ENCODE measurements around the gene GALNT18. TPM values are rescaled to one million over a fixed set of nuclear protein-coding genes. Genes with fewer than 3 reads are reported as not detected.

GALNT18 gene
- total RNA-seq, 2 donors from 2014 or later, result not detected

DNA sequence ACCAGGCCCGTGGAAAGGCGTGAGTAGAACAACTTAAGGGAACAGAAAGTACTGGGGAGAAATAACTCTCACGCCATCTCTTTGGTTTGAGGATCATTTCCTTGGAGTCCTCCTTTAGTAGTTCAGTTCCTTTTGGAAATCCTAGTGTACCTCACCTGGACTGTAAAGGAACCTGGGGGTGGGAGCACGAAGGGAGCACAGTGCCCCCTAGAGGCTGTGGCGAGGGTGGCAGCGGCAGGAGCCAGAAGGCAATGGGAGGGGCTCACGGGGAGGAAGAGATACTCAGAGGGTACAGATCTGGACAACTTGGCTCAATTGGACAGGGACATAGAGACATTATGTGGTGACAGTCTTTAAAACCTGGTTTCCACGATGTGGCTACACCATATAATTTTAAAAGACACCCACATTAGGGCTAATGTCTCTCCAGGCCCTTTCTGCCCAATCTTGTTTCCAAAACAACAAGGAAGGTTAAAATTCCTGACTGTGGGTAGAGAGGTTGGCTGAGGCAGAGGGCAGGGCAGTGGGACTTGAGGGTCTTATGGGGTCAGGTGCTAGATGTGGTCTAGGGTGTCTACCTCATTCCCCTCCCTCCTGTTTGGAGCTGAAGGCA is 355.7 kb downstream of the GALNT18 start:
- Mint-ChIP-seq H3K27ac (peak overlapping the region; percentile 61), H3K36me3 (ENCODE audit: low read depth) (no peaks in the 10 kb centered on the region), H3K4me3 (no peak overlapping the region), H3K27me3 (peaks cover 39% of the 10 kb centered on the region), H3K4me1 (peaks cover 17% of the 10 kb centered on the region)
- DNase-seq (peak; percentile 33 to 52 (median 42)), ATAC-seq (peak; percentile 83)
- no peaks in the 10 kb centered on the region for H3K9me3 ChIP-seq (ENCODE audit: control insufficient read depth, low read length, poor library complexity, severe bottlenecking)

DNA sequence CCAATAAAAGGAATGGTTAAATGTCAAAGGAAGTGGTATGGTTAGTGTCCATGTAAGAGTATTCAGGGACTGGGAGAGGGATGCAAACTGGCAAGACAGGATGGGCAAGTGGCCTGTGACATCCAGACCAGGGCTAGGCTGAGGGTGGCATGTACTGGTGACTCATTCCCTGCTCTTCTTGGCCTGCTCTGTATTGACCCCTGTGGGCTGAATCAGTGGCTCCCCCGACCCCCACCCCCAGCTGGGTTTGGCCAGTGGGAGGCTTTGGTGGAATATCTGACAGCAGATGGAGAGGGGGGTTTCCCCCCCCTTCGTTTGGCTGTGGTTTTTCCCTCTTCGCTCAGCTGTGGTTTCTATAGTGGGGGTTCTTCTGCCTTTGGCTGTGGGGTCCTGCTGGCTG is 356.5 kb downstream of the GALNT18 start:
- Mint-ChIP-seq H3K27me3 (peaks cover 44% of the 10 kb centered on the region), H3K4me1 (peaks cover 17% of the 10 kb centered on the region), H3K27ac (peak overlapping the region; percentile 61), H3K4me3 (no peak overlapping the region), H3K36me3 (ENCODE audit: low read depth) (no peaks in the 10 kb centered on the region)
- ATAC-seq, result no peak
- DNase-seq, result no peak
- H3K9me3 ChIP-seq (ENCODE audit: control insufficient read depth, low read length, poor library complexity, severe bottlenecking), result no peaks in the 10 kb centered on the region

DNA sequence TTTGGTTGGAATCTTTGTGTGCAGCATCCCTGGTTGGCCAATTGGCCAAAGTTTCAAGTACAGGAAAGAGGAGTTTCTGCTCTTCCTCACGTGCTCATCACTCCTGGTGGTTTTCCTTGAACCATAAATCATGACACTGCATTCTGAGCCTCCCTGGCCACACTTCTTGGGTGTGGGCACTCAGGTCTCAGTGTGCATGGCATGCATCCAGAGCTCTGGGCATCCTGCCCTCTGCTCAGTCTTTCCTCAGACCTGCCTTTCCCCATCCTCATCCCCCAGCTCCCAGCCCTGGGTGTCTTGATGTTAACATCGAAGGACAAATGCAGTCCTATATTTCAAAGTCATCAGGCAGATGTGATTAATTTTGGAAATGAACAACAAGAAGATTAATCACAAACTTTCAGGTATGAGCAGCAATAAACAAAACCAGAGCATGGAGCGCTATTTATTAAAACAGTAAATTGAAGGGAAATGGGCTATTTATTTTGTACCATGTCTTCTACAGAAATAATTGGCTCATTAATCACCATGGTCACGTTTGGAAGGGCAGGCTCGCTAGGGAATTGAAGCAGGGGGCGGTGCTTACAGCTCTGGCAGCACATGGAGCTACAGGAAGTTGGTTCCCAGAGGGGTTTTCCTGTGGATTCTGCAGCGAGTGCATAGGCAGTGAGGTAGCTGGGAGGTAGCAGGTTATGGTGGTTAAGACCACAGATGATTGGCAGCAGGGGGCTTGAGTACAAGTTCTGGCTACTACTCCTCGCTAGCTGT is 358.4 kb downstream of the GALNT18 start:
- Mint-ChIP-seq H3K27me3 (peaks cover 44% of the 10 kb centered on the region), H3K4me3 (no peak overlapping the region), H3K27ac (no peak overlapping the region), H3K36me3 (ENCODE audit: low read depth) (no peaks in the 10 kb centered on the region), H3K4me1 (peaks cover 15% of the 10 kb centered on the region)
- H3K9me3 ChIP-seq (ENCODE audit: control insufficient read depth, low read length, poor library complexity, severe bottlenecking), result no peaks in the 10 kb centered on the region
- DNase-seq, result no peak
- ATAC-seq, result no peak

DNA sequence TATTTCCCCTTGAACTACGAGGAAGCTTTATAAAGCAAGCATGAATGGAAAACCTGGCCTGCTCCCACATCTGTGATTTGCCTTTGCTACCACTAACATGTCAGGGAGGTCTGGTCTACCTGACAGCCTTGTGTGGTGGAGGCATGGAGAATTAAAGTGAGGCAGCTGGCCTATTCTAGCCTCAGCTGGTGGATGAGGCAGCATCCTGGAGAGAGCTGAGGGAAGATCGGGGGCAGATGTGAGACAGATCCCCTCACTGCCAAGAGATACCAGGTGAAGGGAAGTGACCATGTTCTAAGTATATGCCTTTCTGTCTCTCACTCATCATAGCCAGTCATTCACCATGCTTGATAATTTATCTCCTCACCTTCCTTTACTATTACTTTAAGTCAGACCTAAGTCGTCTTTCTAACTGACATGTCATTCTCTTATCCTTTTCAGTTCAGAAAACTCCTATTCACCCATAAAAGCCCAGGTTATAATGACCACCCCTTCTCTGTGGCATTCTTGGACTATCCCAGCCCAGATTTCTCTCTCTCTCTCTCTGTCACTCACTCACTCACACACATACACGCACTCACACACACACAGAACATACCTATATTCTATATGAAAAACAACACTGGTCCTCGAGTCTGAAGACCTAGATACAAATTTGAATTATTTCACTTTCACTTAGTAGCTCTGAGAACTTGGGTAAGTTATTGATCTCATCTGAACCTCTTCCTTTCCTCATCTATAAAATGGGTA is 359.5 kb downstream of the GALNT18 start:
- no peaks in the 10 kb centered on the region for H3K9me3 ChIP-seq (ENCODE audit: control insufficient read depth, low read length, poor library complexity, severe bottlenecking)
- no peak overlapping the region for H3K4me3 Mint-ChIP-seq
- peaks cover 15% of the 10 kb centered on the region for H3K4me1 Mint-ChIP-seq
- DNase-seq, result no peak
- no peaks in the 10 kb centered on the region for H3K36me3 Mint-ChIP-seq (ENCODE audit: low read depth)
- H3K27ac Mint-ChIP-seq, result no peak overlapping the region
- ATAC-seq, result no peak
- peaks cover 46% of the 10 kb centered on the region for H3K27me3 Mint-ChIP-seq

DNA sequence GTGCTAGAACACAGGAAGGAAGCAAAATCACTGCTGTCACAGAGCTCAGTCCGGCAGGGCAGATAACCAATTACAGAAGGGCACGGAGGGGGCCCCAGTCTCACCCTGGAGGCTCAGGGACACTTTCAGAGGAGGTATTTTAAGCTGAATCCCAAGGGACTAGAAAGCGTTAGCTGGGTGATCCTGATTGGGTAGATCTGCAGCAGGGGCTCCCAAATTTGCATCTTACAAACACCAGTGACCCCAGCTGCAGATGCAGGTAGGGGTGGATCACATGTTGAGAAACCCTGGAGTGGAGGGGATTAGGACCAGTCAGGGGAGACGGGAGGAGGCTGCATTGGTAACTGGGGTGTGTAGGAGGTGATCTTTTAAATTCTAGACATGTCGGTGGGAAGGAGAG is 360.2 kb downstream of the GALNT18 start:
- no peak for ATAC-seq
- H3K36me3 Mint-ChIP-seq (ENCODE audit: low read depth), result no peaks in the 10 kb centered on the region

DNA sequence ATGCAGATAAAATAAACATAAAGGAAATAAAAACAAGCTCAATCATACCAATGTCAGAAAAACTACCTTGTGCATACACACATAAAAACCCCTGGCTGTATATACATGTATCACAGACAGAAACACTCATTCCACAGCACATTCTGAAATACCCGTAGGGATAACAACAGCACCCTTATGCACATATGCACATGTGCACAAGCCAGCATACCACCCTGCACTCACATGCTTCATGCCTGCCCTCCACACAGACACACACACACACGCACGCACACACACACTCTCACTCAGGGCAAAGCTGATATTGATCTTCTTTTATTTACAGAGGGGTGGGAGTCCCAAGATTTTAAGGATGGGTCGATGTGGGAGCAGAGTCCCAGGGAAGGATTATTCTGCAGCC is 360.9 kb downstream of the GALNT18 start:
- no peaks in the 10 kb centered on the region for H3K36me3 Mint-ChIP-seq (ENCODE audit: low read depth)
- no peaks in the 10 kb centered on the region for H3K9me3 ChIP-seq (ENCODE audit: control insufficient read depth, low read length, poor library complexity, severe bottlenecking)
- ATAC-seq (no peak), DNase-seq (no peak)
- no peak overlapping the region for H3K4me3 Mint-ChIP-seq
- peaks cover 51% of the 10 kb centered on the region for H3K27me3 Mint-ChIP-seq
- no peak overlapping the region for H3K27ac Mint-ChIP-seq
- H3K4me1 Mint-ChIP-seq, result peaks cover 12% of the 10 kb centered on the region

More for the DNA sequence above, 360.2 kb downstream of the GALNT18 start:
- no peaks in the 10 kb centered on the region for H3K9me3 ChIP-seq (ENCODE audit: control insufficient read depth, low read length, poor library complexity, severe bottlenecking)
- Mint-ChIP-seq H3K4me1 (peaks cover 15% of the 10 kb centered on the region), H3K27ac (no peak overlapping the region), H3K4me3 (no peak overlapping the region), H3K27me3 (peaks cover 51% of the 10 kb centered on the region)
- no peak for DNase-seq

DNA sequence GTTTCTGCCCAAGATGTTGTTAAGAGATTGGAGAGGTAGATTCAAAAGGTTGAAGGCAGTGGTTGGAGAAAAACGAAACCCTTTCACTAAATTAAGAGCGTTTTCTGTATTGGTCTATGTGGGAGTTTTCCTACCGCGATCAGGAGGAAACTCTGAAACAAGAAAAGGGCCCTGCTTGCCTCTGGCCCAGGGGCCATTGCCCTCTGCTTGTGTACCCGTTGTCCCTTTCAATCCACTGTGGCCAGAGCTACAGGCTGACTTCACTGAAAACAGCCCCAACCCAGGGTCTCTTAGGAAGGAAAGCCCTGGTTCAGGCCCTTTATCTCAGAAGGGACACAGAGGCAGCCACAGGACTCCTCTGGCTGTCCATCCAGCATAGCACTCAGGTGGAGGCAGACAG is 367.8 kb downstream of the GALNT18 start:
- Mint-ChIP-seq H3K4me3 (no peak overlapping the region), H3K27ac (no peak overlapping the region), H3K27me3 (peaks cover 39% of the 10 kb centered on the region), H3K4me1 (peaks cover 2% of the 10 kb centered on the region), H3K36me3 (ENCODE audit: low read depth) (no peaks in the 10 kb centered on the region)
- DNase-seq (no peak), ATAC-seq (no peak)
- no peaks in the 10 kb centered on the region for H3K9me3 ChIP-seq (ENCODE audit: control insufficient read depth, low read length, poor library complexity, severe bottlenecking)

DNA sequence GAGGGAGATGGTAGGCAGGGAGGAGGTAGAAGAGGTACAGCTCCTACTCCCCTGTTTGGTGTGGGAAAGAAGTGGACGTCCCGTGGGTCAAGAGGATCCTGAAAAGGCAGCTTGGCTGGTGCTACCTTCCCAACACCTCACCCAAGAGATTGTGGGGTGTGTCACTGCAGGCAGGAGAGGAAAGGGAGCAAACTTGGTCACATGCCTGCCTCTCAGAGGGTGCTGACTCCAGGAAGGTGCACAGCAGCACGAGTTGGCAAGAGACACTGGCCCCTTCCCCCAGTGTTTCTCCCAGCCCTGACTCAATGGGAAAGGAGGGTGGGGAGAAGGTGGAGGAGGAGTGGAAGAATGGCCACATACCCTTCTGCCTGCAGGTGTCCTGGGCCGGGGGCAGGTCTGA is 368.3 kb downstream of the GALNT18 start:
- DNase-seq, result no peak
- Mint-ChIP-seq H3K27me3 (peaks cover 39% of the 10 kb centered on the region), H3K36me3 (ENCODE audit: low read depth) (no peaks in the 10 kb centered on the region), H3K4me3 (no peak overlapping the region), H3K4me1 (peaks cover 2% of the 10 kb centered on the region), H3K27ac (no peak overlapping the region)
- ATAC-seq, result no peak
- H3K9me3 ChIP-seq (ENCODE audit: control insufficient read depth, low read length, poor library complexity, severe bottlenecking), result no peaks in the 10 kb centered on the region

DNA sequence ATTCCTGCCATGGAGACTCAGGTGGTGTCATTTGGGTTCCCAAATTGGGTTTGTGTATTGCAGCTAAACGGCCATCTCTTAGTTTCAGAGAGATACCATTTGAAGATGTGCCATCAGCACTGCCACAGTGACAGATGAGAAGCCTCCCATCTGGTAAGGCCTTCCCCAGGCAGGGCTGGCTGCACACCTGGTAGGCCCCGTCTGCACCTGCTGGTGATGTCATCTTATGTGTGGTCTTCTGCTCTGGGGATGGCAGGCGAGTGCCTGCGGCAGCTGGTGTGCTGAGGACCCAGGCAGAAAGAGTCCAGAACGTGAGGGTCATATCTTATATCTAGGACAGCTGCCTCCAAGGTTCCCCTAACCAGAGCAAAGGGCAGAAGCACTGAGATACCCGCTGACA is 369.4 kb downstream of the GALNT18 start:
- Mint-ChIP-seq H3K27me3 (peaks cover 37% of the 10 kb centered on the region), H3K4me1 (peaks cover 2% of the 10 kb centered on the region), H3K27ac (no peak overlapping the region), H3K4me3 (no peak overlapping the region), H3K36me3 (ENCODE audit: low read depth) (no peaks in the 10 kb centered on the region)
- DNase-seq, result no peak
- no peaks in the 10 kb centered on the region for H3K9me3 ChIP-seq (ENCODE audit: control insufficient read depth, low read length, poor library complexity, severe bottlenecking)
- ATAC-seq, result no peak

DNA sequence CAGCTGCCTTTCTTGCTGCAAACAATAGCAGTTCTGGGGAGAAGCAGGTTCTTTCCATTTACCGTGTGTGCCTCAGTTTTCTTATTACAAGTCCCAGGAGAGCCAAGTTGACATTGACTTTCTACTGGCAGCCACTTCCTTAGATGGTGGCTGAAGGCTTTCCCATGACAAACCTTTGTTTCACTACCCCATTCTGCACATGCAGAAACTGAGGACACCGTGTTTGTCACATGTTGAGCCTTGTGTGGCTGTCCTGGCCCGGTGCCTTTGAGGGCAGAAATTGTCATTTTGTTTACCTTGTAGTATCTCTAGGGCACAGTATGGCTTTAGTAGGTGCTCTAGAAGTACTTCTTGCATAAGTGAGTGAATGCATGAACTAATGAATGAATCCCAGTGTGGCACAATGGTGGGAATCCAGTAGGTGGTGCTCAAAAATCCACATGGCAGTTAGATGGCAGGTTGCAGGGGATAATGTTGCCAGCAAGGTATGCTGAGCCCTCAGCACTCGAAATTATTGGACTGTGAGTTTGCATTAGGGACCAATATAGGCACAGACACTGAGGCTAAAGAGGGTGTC is 370.3 kb downstream of the GALNT18 start:
- Mint-ChIP-seq H3K36me3 (ENCODE audit: low read depth) (no peaks in the 10 kb centered on the region), H3K4me3 (no peak overlapping the region), H3K27me3 (peaks cover 32% of the 10 kb centered on the region)

DNA sequence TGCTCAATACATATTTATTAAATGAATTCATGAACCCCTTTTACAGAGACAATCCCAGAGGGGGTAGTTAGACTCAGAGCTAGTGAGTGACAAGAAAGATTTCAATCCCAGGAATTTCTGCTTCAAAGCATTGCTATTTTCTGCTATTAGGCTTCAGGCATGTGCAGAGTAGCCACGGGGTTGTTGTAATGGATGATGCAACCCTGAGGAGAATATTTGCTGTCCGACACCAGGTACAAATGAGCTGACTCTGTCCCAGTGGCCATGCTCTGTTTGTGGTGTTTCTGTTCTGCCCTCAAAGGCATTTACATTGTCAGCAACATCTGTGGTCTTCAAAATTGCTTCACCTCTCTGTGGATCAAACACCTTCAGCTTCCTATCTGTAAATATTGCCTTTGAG is 371.3 kb downstream of the GALNT18 start:
- Mint-ChIP-seq H3K4me3 (no peak overlapping the region), H3K36me3 (ENCODE audit: low read depth) (no peaks in the 10 kb centered on the region), H3K27ac (no peak overlapping the region), H3K27me3 (peaks cover 32% of the 10 kb centered on the region), H3K4me1 (peaks cover 2% of the 10 kb centered on the region)
- ATAC-seq, result no peak
- DNase-seq, result no peak
- no peaks in the 10 kb centered on the region for H3K9me3 ChIP-seq (ENCODE audit: control insufficient read depth, low read length, poor library complexity, severe bottlenecking)

More for the DNA sequence above, 370.3 kb downstream of the GALNT18 start:
- H3K9me3 ChIP-seq (ENCODE audit: control insufficient read depth, low read length, poor library complexity, severe bottlenecking), result no peaks in the 10 kb centered on the region
- DNase-seq (no peak), ATAC-seq (no peak)
- peaks cover 2% of the 10 kb centered on the region for H3K4me1 Mint-ChIP-seq
- H3K27ac Mint-ChIP-seq, result no peak overlapping the region

DNA sequence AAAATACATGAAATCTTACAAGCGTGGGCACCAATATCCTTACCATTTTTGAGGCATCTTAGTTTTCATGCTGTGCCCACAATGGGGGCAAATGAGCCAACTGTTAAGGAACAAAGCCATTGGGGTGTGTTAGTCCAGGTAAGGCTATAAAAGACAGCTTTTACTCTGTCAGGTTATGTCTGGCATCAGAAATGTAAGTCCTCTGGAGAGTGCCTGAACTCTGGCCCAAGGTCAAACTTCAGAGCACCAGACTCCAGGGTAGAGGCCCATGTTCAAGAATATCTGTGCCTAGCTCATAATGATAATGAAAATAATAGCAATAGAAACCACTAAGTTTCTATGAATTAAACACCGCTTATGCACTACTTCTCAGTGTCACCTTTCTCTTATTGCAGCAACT is 374.2 kb downstream of the GALNT18 start:
- Mint-ChIP-seq H3K4me3 (no peak overlapping the region), H3K27me3 (peaks cover 19% of the 10 kb centered on the region), H3K36me3 (ENCODE audit: low read depth) (no peaks in the 10 kb centered on the region), H3K4me1 (peaks cover 20% of the 10 kb centered on the region), H3K27ac (peak overlapping the region; percentile 94)
- H3K9me3 ChIP-seq (ENCODE audit: control insufficient read depth, low read length, poor library complexity, severe bottlenecking), result no peaks in the 10 kb centered on the region
- no peak for ATAC-seq
- DNase-seq, result no peak

DNA sequence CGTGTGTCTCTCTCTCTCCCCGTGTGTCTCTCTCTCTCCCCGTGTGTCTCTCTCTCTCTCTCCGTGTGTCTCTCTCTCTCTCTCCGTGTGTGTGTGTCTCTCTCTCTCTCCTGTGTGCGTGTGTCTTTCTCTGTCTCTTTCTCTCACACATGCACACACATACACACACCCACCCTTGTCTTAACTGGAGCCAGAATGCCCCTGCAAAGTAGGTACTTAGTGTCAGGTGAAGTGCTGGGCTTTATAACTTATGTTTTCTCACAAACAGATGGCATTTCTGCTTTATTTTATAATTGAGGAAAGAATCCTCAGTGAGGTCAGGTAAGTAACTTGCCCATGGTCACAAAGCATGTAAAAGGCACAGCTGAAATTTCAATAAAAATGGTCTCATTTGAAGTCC is 374.7 kb downstream of the GALNT18 start:
- Mint-ChIP-seq H3K4me3 (no peak overlapping the region), H3K27ac (peak overlapping the region; percentile 94), H3K36me3 (ENCODE audit: low read depth) (no peaks in the 10 kb centered on the region), H3K27me3 (peaks cover 14% of the 10 kb centered on the region), H3K4me1 (peaks cover 23% of the 10 kb centered on the region)
- ATAC-seq (no peak), DNase-seq (no peak)
- H3K9me3 ChIP-seq (ENCODE audit: control insufficient read depth, low read length, poor library complexity, severe bottlenecking), result no peaks in the 10 kb centered on the region

All from T-helper 17 cell (primary cell).